ENCODE results near the gene TNNC1. TPM values are rescaled to one million over a fixed set of nuclear protein-coding genes. Genes with fewer than 3 reads are reported as not detected.
A peak's percentile ranks its signal among the peaks of the same experiment; 100 is the strongest.

TNNC1 gene
- total RNA-seq, 3 donors from 2014 or later: 3.7 to 4.2 TPM; not detected in 1

- Histone ChIP-seq H3K4me1 (peaks cover 0 to 8% of the 10 kb centered on the region in 2 donors), H3K4me3 (peak overlapping the region in 1 of 3 donors; percentile 22), H3K9me3 (no peaks in the 10 kb centered on the region), H3K36me3 (no peaks in the 10 kb centered on the region), H3K27ac (no peak overlapping the region), H3K27me3 (no peaks in the 10 kb centered on the region)
- TF ChIP-seq POLR2A (IDR thresholded peaks at IDR 0.05): no peak
- no peak for TF ChIP-seq CTCF (IDR thresholded peaks at IDR 0.05)
- TF ChIP-seq POLR2AphosphoS5 (IDR thresholded peaks at IDR 0.05): no peak
- intact Hi-C loops (cut with DNase I; ENCODE audit: low total_unique reads): no loop called here
- DNase-seq (ENCODE audit: low spot score in 2 of 2): no peak
Measured at GRCh38 chr3:52468336-52468735, 14.5 kb upstream of the TNNC1 start.

GRCh38 chr3:52463416-52463815, 9.6 kb upstream of the TNNC1 start:
- H3K27ac ChIP-seq: no peak overlapping the region
- no peak for DNase-seq (ENCODE audit: low spot score in 2 of 2)
- no peaks in the 10 kb centered on the region for H3K4me1 ChIP-seq
- no peaks in the 10 kb centered on the region for H3K27me3 ChIP-seq
- no peak for TF ChIP-seq POLR2AphosphoS5 (IDR thresholded peaks at IDR 0.05)
- no peak for TF ChIP-seq CTCF (IDR thresholded peaks at IDR 0.05)
- no peak for TF ChIP-seq POLR2A (IDR thresholded peaks at IDR 0.05)
- no peak overlapping the region for H3K4me3 ChIP-seq
- H3K36me3 ChIP-seq: no peaks in the 10 kb centered on the region
- intact Hi-C loops (cut with DNase I; ENCODE audit: low total_unique reads): no loop called here
- no peaks in the 10 kb centered on the region for H3K9me3 ChIP-seq

GRCh38 chr3:52461874-52462273, 8.0 kb upstream of the TNNC1 start:
- no peak for DNase-seq (ENCODE audit: low spot score in 2 of 2)
- Histone ChIP-seq H3K27me3 (no peaks in the 10 kb centered on the region), H3K4me3 (no peak overlapping the region), H3K36me3 (no peaks in the 10 kb centered on the region), H3K9me3 (no peaks in the 10 kb centered on the region), H3K4me1 (peaks cover 0 to 8% of the 10 kb centered on the region in 2 donors), H3K27ac (no peak overlapping the region)
- intact Hi-C loops (cut with DNase I; ENCODE audit: low total_unique reads): no loop called here
- TF ChIP-seq POLR2AphosphoS5 (IDR thresholded peaks at IDR 0.05) (no peak), CTCF (IDR thresholded peaks at IDR 0.05) (no peak), POLR2A (IDR thresholded peaks at IDR 0.05) (no peak)

GRCh38 chr3:52458770-52459545, 5.1 kb upstream of the TNNC1 start:
- TF ChIP-seq POLR2AphosphoS5 (IDR thresholded peaks at IDR 0.05) (no peak), CTCF (IDR thresholded peaks at IDR 0.05) (no peak), POLR2A (IDR thresholded peaks at IDR 0.05) (no peak)
- intact Hi-C loops (cut with DNase I; ENCODE audit: low total_unique reads): no loop called here
- Histone ChIP-seq H3K27ac (peak overlapping the region in 1 of 2 donors; percentile 5), H3K4me1 (peaks cover 0 to 15% of the 10 kb centered on the region in 2 donors), H3K4me3 (peak overlapping the region in 1 of 3 donors; percentile 4), H3K36me3 (no peaks in the 10 kb centered on the region), H3K27me3 (no peaks in the 10 kb centered on the region), H3K9me3 (no peaks in the 10 kb centered on the region)
- no peak for DNase-seq (ENCODE audit: low spot score in 2 of 2)

- intact Hi-C loops (cut with DNase I; ENCODE audit: low total_unique reads): no loop called here
- Histone ChIP-seq H3K27ac (peak overlapping the region in 1 of 2 donors; percentile 96), H3K9me3 (no peaks in the 10 kb centered on the region), H3K4me3 (peak overlapping the region in 1 of 3 donors; percentile 11), H3K36me3 (no peaks in the 10 kb centered on the region), H3K27me3 (no peaks in the 10 kb centered on the region), H3K4me1 (peaks cover 0 to 15% of the 10 kb centered on the region in 2 donors)
- TF ChIP-seq POLR2A (IDR thresholded peaks at IDR 0.05) (no peak), POLR2AphosphoS5 (IDR thresholded peaks at IDR 0.05) (no peak)
- no peak for DNase-seq (ENCODE audit: low spot score in 2 of 2)
Measured at GRCh38 chr3:52458031-52458760, 4.4 kb upstream of the TNNC1 start.

Data from breast epithelium (tissue), 4 donors.